Spinal cord (tissue), 10 donors: ENCODE data around the gene KIFC1. TPM values are rescaled to one million over a fixed set of nuclear protein-coding genes. Genes with fewer than 3 reads are reported as not detected.
"Not testable (repeated sequence)": the region's sequence is repeated elsewhere in the genome, so short reads cannot be mapped to it uniquely, and the experiment has no call there.

Experiments
- DNase-seq, 6 donors: peaks; one replicate each; pipeline versions ENCODE4 v3.0.0 to v3.0.0-alpha.2; 2013 to 2015; ENCODE audit warnings: low spot score in 6 of 6, low read depth in 4 of 6
- H3K27ac ChIP-seq: one replicate; pipeline ENCODE4 v1.5.1; 2013; ENCODE audit warnings: low read depth, low read length, control low read depth
- H3K27me3 ChIP-seq: one replicate; pipeline ENCODE4 v1.6.1; 2013; ENCODE audit warnings: low read length; ENCODE audit not compliant: control insufficient read depth, insufficient read depth
- H3K36me3 ChIP-seq: one replicate; pipeline ENCODE4 v1.6.1; 2013; ENCODE audit warnings: low read length; ENCODE audit not compliant: control insufficient read depth, insufficient read depth
- H3K4me1 ChIP-seq: one replicate; pipeline ENCODE4 v1.6.1; 2013; ENCODE audit warnings: low read length; ENCODE audit not compliant: control insufficient read depth, insufficient read depth
- H3K4me3 ChIP-seq: one replicate; pipeline ENCODE4 v1.5.1; 2013; ENCODE audit warnings: low read depth, low read length, control low read depth
- H3K9me3 ChIP-seq: one replicate; pipeline ENCODE4 v1.6.1; 2013; ENCODE audit warnings: low read length; ENCODE audit not compliant: control insufficient read depth, insufficient read depth
- WGBS: methylation state at CpG from one replicate; pipeline ENCODE4 v1.1.5; 2013; ENCODE audit warnings: missing lambda C conversion rate; ENCODE audit not compliant: insufficient coverage; 5-methylcytosine and 5-hydroxymethylcytosine counted together
- polyA plus RNA-seq, 2 donors: library from polyadenylated mRNA; unstranded; fragments of 120-200 nt; gene quantifications; one replicate each; pipeline ENCODE4 v1.2.1, GENCODE V29; 2013; ENCODE audit not compliant: insufficient read length in 2 of 2
- total RNA-seq, 2 donors: library from RNA; depleted of rRNA in 1 of 2; stranded (reverse); fragments of 120-200 nt in 1 of 2; fragments of >200 nt in 1 of 2; gene quantifications; one replicate each; pipeline versions ENCODE4 v1.2.3 to v1.2.4, GENCODE V29; 2013 to 2014
- donor health status: healthy.

The KIFC1 gene
- total and polyA plus RNA-seq, 4 donors = 6.7 to 25.9 (median 15.5) TPM

GRCh38 chr6:33391922-33392594 lies 435 bp downstream of the KIFC1 start:
- H3K4me3 ChIP-seq = peak overlapping the region; percentile 69
- peak overlapping the region; percentile 72 for H3K27ac ChIP-seq
- no peaks in the 10 kb centered on the region for H3K27me3 ChIP-seq
- 0% methylated on average over 21 of the region's 31 CpGs for WGBS
- H3K9me3 ChIP-seq = no peaks in the 10 kb centered on the region
- H3K4me1 ChIP-seq = peaks cover 17% of the 10 kb centered on the region
- no peak for DNase-seq
- H3K36me3 ChIP-seq = no peaks in the 10 kb centered on the region

- Histone ChIP-seq H3K4me1 (peaks cover 17% of the 10 kb centered on the region), H3K4me3 (peak overlapping the region; percentile 69), H3K27me3 (no peaks in the 10 kb centered on the region), H3K27ac (no peak overlapping the region), H3K36me3 (no peaks in the 10 kb centered on the region), H3K9me3 (no peaks in the 10 kb centered on the region)
- no peak for DNase-seq
- no CpG with 5 or more reads among the region's 5 CpGs for WGBS
These were observed 949 bp downstream of the KIFC1 start for GRCh38 chr6:33392595-33392948.

- no peak overlapping the region for H3K27ac ChIP-seq
- H3K36me3 ChIP-seq = peaks cover under 1% of the 10 kb centered on the region
- H3K27me3 ChIP-seq = no peaks in the 10 kb centered on the region
- H3K4me1 ChIP-seq = peaks cover 17% of the 10 kb centered on the region
- no peak for DNase-seq
- H3K4me3 ChIP-seq = peak overlapping the region; percentile 69
- WGBS = 71% methylated on average over 2 of the region's 3 CpGs
- H3K9me3 ChIP-seq = no peaks in the 10 kb centered on the region
These were observed 1.4 kb downstream of the KIFC1 start for GRCh38 chr6:33392979-33393378.

GRCh38 chr6:33397541-33397940 lies 5.9 kb downstream of the KIFC1 start:
- H3K27ac ChIP-seq = no peak overlapping the region
- no peak overlapping the region for H3K4me3 ChIP-seq
- no peaks in the 10 kb centered on the region for H3K27me3 ChIP-seq
- peaks cover 6% of the 10 kb centered on the region for H3K4me1 ChIP-seq
- 89% methylated on average over 1 of the region's 1 CpG for WGBS
- DNase-seq = no peak
- H3K36me3 ChIP-seq = peaks cover 2% of the 10 kb centered on the region
- no peaks in the 10 kb centered on the region for H3K9me3 ChIP-seq

DNA sequence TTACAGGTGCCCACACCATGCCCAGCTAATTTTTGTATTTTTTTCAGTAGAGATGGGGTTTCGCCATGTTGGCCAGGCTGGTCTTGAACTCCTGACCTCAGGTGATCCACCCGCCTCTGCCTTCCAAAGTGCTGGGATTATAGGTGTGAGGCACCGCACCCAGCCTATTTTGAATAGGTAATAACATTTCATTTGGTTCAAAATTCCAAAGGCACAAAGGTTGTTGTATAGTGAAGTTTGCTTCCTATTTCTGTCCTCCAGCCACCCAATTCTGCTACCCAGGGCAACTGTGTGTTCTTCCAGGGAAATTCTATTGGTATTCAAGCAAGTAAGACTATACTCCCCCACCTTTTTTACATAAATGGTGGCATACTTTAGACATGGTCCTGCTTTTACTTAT lies 7.0 kb downstream of the KIFC1 start:
- 100% methylated on average over 1 of the region's 3 CpGs for WGBS
- not testable (repeated sequence) for H3K27me3 ChIP-seq, H3K4me1 ChIP-seq, H3K9me3 ChIP-seq, H3K4me3 ChIP-seq, DNase-seq, H3K36me3 ChIP-seq, H3K27ac ChIP-seq

DNA sequence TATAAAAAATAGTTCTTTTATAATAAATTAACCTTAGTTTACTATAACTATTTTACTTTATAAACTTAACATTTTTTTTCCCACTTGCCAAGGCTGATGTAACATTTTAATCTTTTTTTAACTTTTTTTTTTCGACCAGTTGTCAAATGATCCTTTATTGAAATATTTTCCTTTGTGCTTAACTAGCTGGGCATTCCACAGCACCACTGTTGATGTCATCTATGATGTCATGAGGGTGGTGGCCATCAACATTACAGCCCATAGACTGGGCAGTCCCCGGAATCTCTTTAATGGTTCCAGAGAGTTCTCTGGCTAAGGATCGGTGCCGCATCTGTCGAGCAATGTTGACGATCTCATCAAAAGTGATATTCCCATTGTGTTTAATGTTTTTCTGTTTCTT lies 8.3 kb downstream of the KIFC1 start:
- 100% methylated on average over 1 of the region's 6 CpGs for WGBS
- peaks cover 10% of the 10 kb centered on the region for H3K36me3 ChIP-seq
- not testable (repeated sequence) for H3K9me3 ChIP-seq, H3K27ac ChIP-seq, DNase-seq, H3K27me3 ChIP-seq, H3K4me1 ChIP-seq, H3K4me3 ChIP-seq

- no peak for DNase-seq
- WGBS = 96% methylated on average over 12 of the region's 17 CpGs
- peaks cover 22% of the 10 kb centered on the region for H3K36me3 ChIP-seq
- no peaks in the 10 kb centered on the region for H3K9me3 ChIP-seq
- H3K4me1 ChIP-seq = peaks cover 3% of the 10 kb centered on the region
- no peaks in the 10 kb centered on the region for H3K27me3 ChIP-seq
- no peak overlapping the region for H3K27ac ChIP-seq
- no peak overlapping the region for H3K4me3 ChIP-seq
These were observed 13.3 kb downstream of the KIFC1 start for GRCh38 chr6:33404884-33405283.

DNA sequence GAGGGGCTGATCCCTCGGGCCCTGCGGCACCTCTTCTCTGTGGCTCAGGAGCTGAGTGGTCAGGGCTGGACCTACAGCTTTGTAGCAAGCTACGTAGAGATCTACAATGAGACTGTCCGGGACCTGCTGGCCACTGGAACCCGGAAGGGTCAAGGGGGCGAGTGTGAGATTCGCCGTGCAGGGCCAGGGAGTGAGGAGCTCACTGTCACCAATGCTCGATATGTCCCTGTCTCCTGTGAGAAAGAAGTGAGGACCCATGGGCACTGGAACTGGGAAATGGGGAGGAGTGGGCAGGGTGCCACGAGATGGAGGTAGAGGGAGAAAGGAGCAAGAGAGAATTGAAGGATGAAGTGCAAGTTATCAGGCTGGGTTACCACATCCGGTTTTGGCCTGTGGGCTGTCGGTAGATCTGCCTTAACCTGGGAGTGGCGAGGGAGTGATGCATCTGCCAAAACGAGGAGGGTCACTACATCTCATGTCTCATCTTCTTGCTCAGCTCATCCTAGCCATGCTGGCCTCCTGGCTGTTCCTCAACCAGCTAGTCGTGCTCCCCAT lies 13.8 kb downstream of the KIFC1 start:
- Histone ChIP-seq H3K27me3 (no peaks in the 10 kb centered on the region), H3K4me3 (no peak overlapping the region), H3K9me3 (no peaks in the 10 kb centered on the region), H3K36me3 (peaks cover 22% of the 10 kb centered on the region), H3K4me1 (peaks cover 4% of the 10 kb centered on the region), H3K27ac (no peak overlapping the region)
- 94% methylated on average over 15 of the region's 15 CpGs for WGBS
- DNase-seq = no peak

DNA sequence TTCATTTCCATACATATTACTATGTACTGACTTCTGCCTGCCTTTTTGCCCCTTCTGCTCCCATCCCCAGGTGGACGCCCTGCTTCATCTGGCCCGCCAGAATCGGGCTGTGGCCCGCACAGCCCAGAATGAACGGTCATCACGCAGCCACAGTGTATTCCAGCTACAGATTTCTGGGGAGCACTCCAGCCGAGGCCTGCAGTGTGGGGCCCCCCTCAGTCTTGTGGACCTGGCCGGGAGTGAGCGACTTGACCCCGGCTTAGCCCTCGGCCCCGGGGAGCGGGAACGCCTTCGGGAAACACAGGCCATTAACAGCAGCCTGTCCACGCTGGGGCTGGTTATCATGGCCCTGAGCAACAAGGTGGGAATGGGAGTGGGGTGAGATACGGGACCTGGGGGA lies 14.5 kb downstream of the KIFC1 start:
- H3K27me3 ChIP-seq = no peaks in the 10 kb centered on the region
- peaks cover 22% of the 10 kb centered on the region for H3K36me3 ChIP-seq
- no peak overlapping the region for H3K4me3 ChIP-seq
- H3K27ac ChIP-seq = no peak overlapping the region
- 94% methylated on average over 9 of the region's 17 CpGs for WGBS
- DNase-seq = no peak
- H3K9me3 ChIP-seq = no peaks in the 10 kb centered on the region
- peaks cover 4% of the 10 kb centered on the region for H3K4me1 ChIP-seq

DNA sequence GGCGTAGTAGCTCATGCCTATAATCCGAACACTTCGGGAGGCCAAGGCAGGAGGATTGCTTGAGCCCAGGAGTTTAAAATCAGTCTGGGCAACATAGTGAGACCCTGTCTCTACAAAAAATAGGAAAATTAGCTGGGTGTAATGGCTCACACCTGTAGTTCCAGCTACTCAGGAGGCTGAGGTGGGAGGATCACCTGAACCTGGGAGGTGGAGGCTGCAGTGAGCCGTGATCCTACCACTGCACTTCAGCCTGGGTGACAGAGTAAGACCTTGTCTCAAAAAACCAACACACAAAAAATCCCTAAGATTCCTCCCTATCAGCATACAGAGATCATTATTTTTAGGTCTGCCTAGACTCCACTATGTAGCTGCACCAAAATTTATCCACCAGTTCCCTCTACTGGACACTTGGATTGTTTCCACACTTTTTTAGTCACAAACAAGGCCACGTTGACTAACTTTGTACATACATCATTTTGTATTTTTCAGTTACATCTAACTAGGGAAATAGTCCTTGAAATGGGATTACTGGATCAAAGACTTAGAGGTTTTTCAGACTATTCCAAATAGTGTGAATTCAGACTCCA lies 15.6 kb downstream of the KIFC1 start:
- 100% methylated on average over 4 of the region's 5 CpGs for WGBS
- Histone ChIP-seq H3K9me3 (no peaks in the 10 kb centered on the region), H3K27me3 (no peaks in the 10 kb centered on the region), H3K36me3 (peaks cover 25% of the 10 kb centered on the region), H3K27ac (no peak overlapping the region), H3K4me3 (no peak overlapping the region), H3K4me1 (peaks cover 15% of the 10 kb centered on the region)
- DNase-seq = peak in 1 of 6 donors; percentile 39
